NCI-H774 (cell line): Measurements from ENCODE around the gene MTURN.
A peak's percentile ranks its signal among the peaks of the same experiment; 100 is the strongest.

ENCODE experiments used
- DNase-seq: peaks from one replicate; lab custom pipeline; 2025; lab: John Stamatoyannopoulos, UW

MTURN gene

DNA sequence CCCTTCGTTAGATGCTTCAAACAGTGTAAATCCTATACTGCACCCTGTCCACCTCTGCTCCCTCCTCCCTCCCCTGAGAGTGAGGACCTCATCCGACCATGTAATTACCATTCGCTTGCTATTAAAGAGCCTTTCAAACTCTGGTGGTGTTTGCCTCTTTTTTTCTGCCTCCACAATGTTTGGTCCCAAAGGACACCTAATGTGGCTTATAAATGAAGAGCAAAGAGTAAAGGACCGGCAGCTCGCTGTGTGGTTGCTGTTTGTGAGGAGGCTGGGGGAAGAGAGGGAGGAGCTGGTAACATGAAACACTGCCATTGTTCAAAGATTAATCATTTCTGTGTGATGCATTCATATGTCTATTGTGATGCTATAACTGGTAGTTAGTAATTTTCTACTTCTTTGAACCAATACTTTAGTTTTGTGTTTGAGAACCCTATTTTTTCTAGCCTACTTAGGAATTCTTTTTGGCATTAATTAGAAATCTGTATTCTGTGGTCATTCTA, 27.9 kb downstream of the MTURN start:
- DNase-seq: no peak

DNA sequence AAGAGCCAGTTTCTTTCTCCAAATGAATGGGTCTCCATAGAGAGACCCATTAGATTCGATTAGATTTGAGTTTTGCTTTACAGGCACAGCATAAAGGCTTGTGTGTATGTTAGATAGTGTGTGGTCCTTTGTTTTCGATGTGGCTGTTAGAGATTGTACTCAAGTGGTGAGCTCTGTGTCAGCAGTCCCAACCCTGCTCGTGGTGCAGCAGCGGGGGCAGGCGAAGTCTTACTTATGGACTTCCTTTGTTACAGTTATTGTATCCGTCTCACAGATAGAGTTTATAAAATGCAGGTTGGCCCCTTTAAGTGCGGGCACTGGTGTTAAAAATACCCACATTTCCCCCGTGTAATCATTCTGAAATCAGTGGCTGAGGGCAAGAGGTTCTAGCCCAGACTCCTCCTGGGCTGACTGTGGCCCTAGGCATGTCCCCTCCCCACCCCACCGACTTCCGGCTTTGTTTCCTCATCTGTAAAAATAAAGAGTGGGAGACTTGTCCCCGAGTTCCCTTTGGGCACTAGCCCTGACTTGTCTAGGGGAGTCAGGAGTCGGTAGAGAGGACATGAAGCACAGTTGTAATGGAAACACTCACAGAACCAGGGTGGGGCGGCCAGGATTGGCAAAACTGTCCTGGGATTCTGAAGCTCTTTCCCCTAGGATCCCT, 28.6 kb downstream of the MTURN start:
- no peak for DNase-seq

DNA sequence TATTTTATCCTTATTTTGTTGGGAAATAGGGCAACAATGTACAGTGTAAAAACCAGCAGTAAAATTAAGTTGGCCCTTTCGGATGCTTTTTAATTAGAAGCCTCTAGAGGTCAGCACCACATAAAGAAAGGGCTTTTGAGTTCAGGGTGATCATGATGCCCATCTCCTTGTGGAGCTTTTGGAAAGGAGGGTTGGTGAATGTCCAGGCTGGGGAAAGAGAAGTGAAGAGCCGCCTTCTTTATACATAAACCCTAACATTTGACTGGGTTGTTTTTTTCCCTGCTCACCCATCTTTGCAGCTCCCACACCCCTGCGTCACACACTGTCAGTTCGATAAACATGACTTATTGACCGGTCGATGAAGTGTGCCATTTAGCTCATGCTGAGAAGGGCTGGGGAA, 29.8 kb downstream of the MTURN start:
- peak; percentile 47 for DNase-seq

DNA sequence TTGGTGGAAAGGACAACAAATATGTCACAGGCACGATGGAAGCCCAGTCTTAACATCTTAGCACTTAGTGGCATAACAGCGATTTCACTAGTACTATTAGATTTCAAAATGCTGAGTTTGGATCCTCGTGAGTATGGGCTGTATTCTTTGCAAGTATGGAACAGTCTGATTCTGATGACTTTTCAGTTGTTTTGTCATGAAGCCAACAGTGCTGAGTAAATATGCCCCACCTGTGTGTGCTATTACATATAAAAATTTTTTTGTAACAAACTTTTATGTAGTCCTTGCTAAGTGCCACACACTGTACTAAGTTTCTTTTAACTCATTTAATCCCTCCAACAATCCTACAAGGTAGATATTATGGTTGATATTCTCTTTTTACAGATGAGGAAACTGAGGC, 30.8 kb downstream of the MTURN start:
- DNase-seq: no peak

DNA sequence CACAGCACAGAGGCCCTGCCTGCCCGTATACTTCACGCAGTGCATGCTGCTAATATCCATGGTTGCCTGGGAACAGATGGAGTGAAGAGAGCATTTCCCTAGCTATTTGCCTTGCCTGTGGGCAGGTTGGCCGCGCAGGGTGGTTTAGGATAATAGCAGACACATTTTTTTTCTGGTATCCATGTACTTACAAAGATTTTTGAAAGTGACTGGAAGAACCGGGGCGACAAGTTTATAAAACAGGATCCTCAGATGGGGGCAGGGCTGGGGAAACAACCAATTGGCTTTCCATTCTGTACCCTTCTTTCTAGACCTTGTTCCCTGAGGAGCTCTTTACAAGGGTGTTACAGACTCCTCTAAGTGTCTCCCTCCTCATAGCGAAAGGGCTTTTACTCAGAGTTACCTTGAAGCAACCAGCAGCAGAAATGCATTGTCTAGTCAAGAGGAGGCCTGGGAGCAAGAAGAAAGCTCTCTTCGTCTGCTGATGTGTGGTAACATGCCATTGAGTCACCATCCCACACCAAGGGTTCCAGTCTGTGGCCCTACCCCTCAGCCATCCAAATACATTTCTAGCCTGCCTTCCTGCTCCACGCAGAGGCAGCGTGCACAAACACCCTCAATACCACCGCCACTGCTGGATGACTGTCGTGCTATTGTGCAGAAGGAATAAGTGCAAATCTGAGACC, 31.5 kb downstream of the MTURN start:
- no peak for DNase-seq

DNA sequence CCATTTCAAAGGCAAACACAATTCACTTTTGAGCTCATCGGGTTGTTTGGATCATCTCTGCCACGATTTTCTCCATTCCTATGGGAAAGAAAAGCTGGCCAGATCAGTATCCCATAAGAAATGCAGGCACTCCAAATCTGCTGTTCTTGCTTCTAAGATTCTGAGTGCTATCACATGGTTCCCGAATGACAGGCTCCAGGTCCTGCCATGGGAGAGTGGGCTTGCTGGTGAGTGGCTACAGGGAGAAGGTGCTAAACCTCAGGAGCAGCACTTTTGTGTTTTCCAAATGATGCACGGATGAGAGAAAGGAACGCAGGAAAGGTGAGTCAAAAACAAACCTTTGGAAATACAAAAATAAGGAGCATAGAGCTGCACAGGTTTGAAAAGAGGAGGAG, 32.1 kb downstream of the MTURN start:
- no peak for DNase-seq

DNA sequence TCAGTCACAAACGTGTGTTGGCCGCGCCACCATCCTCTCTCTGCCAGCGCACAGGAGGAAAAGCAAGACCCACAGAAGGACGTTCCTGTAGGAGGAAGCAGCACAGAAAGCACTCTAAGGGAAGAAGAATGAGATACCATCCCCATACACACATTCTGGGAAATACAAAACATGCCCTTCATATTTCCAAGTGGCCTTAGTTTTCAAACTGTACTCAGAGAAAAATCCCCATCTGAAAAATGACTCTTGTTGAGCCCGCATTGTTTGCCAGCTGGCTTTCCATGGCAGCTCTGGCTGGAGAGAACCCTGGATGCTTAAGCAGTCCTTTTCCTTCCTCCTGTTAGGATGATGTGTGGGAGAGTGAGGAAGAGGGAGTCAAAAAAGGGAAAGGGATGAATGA, 33.1 kb downstream of the MTURN start:
- no peak for DNase-seq

DNA sequence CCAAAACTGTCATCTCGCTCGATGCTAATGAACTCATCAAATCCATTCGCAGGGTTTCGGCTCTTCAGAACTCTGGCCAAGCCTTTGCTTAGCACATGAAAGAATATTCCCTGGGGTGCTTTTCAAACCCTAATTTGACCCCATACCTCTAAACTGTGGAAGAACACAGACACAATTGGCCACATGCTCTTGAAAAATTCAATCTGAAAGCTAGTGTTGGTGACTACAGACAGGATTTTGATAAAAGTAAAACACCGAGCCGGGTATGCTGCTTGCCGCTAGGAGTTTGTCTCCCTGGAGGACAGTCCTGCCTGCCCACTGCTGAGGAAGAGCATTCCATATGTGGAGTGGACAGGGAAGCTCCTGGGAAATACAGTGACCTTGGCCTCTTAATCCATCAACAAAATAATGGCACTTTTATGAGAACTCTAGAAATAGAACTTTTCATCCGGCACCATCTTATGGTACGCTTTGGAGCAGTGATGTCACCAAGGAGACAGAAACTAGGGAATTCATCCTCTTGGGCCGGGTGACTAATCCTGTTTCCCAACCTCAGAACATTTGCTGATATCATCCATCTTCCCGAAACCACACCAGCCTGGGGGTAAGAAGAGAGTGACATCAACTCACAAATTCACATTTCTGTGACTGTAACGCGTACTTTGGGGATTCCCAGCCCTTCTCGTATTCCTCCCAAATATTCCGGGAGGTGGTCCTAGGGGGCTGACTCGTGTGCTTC, 34.2 kb downstream of the MTURN start:
- DNase-seq: no peak

DNA sequence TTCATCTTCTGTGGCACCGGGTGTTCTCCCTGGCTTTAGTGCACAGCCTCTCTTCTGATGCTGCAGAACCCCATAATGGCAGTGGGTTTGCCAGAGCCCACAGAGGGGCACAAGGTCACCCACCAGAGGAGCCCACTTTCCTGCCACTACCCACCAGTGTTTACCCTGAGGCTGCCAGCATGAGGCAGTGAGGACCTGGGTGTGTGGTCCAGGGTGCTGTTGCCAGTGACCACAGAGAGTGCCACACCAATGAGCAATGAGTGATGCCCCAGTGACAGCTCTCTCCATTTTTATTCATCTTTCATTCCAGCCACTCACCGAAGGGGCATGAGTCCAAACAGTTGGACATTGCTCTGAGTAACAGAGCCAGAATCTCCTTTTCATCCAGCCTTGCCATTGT, 34.8 kb downstream of the MTURN start:
- DNase-seq: no peak

DNA sequence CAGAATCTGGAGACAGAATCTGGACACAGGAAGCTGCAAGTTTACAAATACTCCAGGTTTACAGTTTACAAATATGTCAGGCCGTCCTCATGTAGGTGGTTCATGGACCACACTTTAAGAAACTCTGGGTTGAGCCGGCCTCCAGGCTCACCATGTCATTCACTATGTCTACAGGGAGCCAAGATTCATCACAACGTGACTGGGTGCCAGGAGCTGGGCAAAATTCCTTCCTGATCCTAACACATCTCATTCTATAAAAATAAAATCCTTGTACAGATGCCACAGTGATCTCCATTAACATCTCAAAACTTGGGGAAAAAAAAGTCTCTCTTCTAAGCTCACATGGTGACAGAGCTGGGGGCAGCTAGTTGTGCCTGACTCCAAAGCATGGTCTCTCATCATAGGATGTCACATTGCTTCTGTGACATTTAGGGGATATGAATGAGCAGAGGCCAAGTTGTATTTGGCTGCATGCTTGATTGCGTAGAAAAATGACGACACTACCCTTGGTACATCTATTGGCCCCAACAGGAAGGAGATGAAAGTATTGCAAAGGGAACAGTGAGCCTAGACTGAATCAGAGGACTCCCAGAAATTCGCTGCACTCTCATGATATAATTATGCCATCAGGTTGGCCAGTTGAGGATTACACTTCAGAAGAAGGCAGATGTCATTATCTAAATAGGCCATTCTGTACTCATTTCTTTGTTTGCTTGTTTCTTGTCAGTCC, 35.9 kb downstream of the MTURN start:
- DNase-seq: no peak

DNA sequence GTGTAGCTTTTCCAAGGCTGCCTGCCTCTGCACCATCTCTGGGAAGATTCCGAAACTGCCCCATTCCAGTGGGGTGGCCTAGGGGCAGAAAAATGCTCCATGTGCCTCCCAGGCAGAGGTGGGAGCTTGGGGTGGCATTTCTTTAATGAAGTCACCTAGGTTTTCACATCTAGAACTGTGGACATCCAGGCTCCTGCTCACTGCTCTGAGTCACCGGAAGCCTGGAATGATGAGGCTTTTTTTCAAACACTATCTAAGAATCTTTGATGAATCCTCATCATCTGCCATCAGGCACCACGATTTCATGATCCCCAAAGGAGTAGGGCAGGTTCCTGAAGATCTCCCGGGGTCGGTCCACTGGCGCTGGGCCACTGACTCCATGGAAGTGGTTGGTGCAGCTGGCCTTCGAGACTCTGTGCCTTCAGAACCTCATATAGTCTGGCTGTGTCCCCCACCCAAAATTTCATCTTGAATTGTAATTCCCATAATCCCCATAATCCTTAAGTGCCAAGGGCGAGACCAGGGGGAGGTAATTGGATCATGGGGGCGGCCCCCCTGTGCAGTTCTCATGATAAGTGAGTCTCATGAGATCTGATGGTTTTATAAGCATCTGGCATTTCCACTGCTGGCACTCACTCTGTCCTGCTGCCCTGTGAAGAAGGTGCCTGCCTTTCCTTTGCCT, 37.1 kb downstream of the MTURN start:
- no peak for DNase-seq

DNA sequence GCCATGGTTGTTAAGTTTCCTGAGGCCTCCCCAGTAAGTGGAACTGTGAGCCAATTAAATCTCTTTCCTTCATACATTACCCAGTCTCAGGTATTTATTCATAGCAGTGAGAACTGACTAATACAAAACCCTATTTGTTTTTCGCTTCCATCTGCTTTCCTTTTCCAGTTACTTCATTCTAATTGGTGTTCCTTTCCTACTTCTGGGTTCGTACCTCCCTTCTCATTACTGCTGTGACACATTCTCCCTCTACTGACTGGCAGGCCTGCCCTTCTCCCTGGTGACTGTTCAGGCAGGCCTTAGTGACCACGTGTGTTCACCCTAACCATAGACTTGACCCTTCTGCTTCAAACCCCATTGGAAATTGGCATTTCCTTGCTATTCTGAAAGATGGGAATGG, 37.7 kb downstream of the MTURN start:
- no peak for DNase-seq

DNA sequence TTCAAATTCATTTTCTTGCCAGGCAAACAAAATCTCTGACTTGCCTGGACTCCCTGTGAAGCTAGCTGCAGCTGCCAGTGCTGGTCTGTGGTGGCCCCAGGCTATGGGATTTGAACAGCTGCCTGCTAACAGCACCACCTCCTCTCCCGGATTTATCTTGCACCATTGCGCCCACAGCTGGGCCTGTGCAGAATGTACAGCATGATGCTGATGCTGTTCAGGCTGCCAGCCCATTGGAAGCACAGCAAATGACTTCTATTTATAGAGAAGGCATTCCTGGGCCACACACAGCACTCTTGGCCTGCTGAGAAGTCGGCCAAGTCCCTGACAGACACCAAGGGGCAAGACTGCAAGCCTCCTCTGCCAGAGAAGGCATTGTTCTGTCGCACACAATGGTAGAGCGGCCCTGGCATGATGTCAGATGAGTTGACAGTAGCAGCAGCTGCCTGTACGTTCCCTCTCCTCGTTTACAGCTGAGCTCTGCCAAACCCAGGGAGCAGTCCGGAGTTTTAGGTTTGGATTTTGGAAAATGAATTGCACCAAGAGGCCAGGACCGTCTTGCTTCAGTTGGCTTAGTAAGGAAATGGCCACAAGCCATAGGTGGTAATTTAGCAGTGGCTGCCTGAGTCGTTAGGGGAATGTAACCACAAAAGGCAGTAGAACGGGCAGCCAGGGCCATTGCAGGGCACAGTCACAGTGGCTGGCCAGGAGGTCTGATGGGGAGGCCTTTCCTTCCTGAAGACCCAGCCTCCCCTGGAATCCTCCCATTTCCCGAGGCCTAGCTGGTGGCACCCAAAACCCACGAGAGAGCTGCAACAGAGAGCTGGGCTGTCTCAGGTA, 38.5 kb downstream of the MTURN start:
- DNase-seq: peak; percentile 87

DNA sequence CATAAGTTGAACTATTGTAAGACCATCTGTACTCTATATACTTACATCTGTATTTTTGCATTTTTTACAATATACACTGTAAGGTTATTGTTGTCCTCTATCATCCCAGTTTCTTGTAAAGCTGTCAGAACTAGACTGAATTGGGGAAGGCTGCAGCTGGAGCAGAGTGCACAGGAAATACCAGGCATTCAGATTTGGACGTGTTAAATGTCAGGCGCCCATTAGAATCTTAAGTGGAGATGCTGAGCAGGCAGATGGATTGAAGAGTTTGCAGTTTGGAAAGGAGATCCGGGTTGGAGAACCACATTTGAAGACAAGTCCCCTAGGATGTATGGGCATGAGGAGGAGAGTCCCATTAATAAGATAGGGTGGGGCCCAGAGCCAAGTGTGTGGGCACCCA, 40.4 kb downstream of the MTURN start:
- DNase-seq: no peak

DNA sequence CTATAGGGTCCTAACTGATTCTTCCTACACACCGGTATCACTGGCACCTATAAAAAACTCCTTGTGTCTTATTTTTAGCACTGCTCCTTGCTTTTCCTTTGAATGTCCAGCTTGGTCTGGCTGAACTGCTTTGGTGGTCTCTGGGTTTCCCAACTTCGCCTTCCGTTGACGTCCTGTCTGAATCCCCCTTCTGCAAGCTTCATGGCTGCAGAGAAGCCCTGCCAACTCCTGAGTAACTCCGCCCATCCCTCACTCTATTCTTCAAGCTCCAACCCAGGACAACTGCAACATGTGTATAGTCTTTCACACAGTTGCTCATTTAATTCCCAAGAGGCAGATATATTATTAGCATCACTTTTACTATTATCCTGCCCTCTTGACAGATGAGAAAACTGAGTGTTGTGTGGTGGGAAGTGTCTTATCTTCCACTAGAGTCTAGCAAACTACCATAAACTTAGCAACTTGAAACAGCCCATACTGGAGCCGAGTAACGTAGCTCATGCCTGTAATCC, 40.9 kb downstream of the MTURN start:
- DNase-seq: no peak

DNA sequence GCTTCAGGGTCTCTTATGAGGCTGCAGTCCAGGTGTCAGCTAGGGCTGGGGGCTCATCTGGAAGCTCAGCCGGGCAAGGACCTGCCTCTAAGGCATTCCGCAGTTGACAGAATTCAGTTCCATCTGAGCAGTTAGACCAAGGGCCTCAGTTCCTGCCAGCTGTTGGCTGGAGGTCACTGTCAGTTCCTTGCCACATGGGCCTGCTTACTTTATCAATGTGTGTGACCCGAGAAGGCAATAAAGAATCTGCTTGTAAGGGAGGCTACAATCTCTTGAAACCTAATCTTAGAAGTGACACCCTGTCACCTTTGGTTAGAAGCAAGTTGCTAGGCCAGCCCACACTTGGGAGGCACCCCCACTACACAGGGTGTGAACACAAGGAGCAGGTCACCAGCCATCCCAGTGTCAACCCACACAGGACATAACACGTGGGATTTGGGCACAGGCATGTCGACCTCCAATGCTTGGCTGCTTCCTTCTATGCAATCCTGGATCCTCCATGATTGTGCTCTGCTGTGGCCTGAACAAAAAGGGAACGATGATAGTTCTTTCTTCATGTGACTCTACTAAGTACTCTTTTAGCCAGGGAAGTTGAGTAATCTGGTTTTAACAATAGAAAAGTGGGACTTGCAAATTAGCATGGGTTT, 41.8 kb downstream of the MTURN start:
- DNase-seq: no peak

DNA sequence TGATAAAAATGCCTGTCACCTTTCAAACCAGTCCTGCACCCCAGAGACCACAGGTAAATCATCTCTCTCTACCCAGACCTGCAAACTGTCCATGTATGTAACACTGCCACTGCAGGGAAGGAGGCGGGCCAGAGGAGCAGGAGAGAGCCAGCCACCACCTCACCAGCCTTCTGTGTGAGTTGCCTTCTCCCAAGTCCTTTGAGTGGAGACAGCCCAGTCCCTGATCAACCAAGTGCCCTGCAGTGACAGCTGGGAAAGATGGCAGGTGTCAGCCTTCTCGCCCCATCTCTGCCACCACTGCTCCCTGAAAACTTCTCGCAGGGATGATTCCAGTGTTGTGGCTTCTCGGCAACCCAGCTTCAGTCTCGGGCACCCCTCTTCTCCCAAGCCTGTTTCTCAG, 42.4 kb downstream of the MTURN start:
- no peak for DNase-seq

DNA sequence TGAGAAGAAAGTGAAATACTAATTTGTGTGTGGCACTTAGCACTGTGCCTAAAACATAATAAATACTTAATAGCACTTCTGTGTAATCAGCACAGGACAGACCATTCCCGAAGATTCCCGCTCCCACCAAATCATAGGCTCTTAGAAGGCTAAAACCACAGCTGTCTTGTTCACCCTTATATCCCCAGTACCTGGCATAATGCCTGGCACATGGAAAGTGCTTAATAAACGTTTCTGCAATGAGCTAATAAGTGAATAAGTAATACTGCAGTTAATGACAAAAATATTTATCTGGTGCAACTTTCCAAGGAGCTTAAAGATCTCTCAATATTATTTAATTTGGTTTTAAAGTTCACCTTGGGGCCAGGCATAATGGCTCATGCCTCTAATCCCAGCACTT, 43.2 kb downstream of the MTURN start:
- DNase-seq: no peak

DNA sequence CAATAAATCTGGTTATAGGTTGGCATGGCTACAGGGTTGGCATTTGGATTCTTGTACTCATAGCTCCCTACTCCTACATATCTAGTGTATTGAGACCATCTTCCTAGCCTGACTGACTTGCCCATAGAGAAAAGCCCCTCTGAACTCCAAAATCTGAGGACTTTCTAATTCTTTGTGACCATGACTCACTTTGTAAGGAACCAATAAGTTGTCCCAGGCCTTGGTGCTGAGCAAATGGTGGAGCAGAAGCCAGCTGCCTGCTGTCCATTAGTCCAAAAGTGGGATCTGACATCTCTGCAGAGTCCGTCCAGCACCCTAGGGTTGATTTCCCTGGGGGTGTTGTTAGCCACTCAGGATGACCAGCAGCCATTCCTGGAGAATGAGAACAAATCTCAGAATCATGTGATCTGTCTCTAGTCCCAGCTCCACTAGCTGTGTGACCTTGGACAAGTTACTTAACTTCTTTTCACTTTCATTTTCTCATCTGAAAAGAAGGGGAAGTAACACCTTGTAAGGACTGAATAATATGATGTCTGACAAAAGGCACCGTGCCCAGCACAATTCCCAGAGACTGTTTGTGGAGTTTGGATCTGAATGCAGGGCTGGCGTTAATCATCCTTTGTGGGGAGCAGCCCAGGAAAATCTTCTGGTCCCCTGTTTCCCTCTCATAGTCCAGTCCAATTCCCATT, 44.1 kb downstream of the MTURN start:
- no peak for DNase-seq

DNA sequence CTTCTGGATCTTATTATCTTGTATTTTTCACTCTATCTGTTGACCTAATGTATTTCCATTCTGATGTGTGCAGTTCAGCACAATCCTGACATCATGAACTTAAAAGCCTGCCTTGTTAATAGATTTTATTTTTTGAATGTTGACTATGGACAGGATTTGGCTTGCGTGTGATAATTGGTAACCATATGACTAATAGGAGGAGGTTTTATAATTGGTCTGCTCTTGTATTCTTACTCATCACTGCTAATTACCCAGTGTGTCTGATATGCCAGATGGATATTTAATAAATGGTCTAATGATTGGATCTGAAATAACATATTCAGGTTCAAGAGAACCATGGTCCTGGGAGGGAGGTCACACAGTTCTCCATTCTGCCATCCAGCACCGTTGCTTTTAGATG, 45.9 kb downstream of the MTURN start:
- DNase-seq: no peak
